Activated CD8-positive, alpha-beta T cell treated with anti-CD3 and anti-CD28 coated beads, Interleukin-2, amount 10 ng/mL, durations not matched to agents 7 days and 5 days (primary cell): Measurements from ENCODE around the gene CDH4. TPM values are rescaled to one million over a fixed set of nuclear protein-coding genes. Genes with fewer than 3 reads are reported as not detected.

Source experiments
- ATAC-seq: fragments of 150-1000 bp; cut with Tn5 transposase; one replicate; pipeline ENCODE4 v1.10.0; 2021; ENCODE audit warnings: moderate library complexity
- CTCF ChIA-PET: fragments of 350-600 bp; sonication (Branson Sonifier 250); formaldehyde crosslinking; loops from one replicate; lab custom pipeline; 2021; ENCODE audit warnings: antibody characterized with exemption; lab: Charles Lee
- POLR2A ChIA-PET: fragments of 350-600 bp; sonication (Branson Sonifier 250); formaldehyde crosslinking; loops from one replicate; lab custom pipeline; 2021; ENCODE audit warnings: antibody characterized with exemption; lab: Charles Lee
- DNase-seq: peaks from one replicate; pipeline ENCODE4 v3.0.0-alpha.2; 2020
- H3K27ac Mint-ChIP-seq: one replicate; pipeline ENCODE4 v1.8.0; 2021; ENCODE audit warnings: mild to moderate bottlenecking, mixed read lengths
- H3K27me3 Mint-ChIP-seq: one replicate; pipeline ENCODE4 v1.8.0; 2021; ENCODE audit warnings: low read depth, mixed read lengths
- H3K36me3 Mint-ChIP-seq: one replicate; pipeline ENCODE4 v1.8.0; 2021; ENCODE audit warnings: low read depth, mixed read lengths
- H3K4me1 Mint-ChIP-seq: one replicate; pipeline ENCODE4 v1.8.0; 2021; ENCODE audit warnings: low read depth, mixed read lengths
- H3K4me3 Mint-ChIP-seq: one replicate; pipeline ENCODE4 v1.8.0; 2021; ENCODE audit warnings: mild to moderate bottlenecking, mixed read lengths
- H3K9me3 Mint-ChIP-seq: one replicate; pipeline ENCODE4 v1.8.0; 2022; ENCODE audit warnings: mixed read lengths; ENCODE audit not compliant: insufficient read depth
- total RNA-seq, 2 experiments: library from RNA; stranded (reverse); gene quantifications; one replicate each; pipeline ENCODE4 v1.2.3, GENCODE V29; 2021

The CDH4 gene
- total RNA-seq, 2 experiments from 2014 or later, result 0.05 to 0.13 TPM

- no peaks in the 10 kb centered on the region for H3K36me3 Mint-ChIP-seq
- no peak overlapping the region for H3K27ac Mint-ChIP-seq
- DNase-seq (no peak), ATAC-seq (no peak)
- no peaks in the 10 kb centered on the region for H3K27me3 Mint-ChIP-seq
- ChIA-PET POLR2A (no interaction called here), CTCF (no interaction called here)
- no peaks in the 10 kb centered on the region for H3K4me1 Mint-ChIP-seq
- H3K9me3 Mint-ChIP-seq, result no peaks in the 10 kb centered on the region
- no peak overlapping the region for H3K4me3 Mint-ChIP-seq
These were observed 45.4 kb downstream of the CDH4 start for GRCh38 chr20:61297491-61297890.

GRCh38 chr20:61297986-61298385 is 45.9 kb downstream of the CDH4 start:
- Mint-ChIP-seq H3K4me3 (no peak overlapping the region), H3K9me3 (no peaks in the 10 kb centered on the region), H3K27ac (no peak overlapping the region), H3K4me1 (no peaks in the 10 kb centered on the region), H3K36me3 (no peaks in the 10 kb centered on the region), H3K27me3 (no peaks in the 10 kb centered on the region)
- ChIA-PET CTCF (no interaction called here), POLR2A (no interaction called here)
- DNase-seq (no peak), ATAC-seq (no peak)

GRCh38 chr20:61298661-61299060 is 46.6 kb downstream of the CDH4 start:
- DNase-seq (no peak), ATAC-seq (no peak)
- Mint-ChIP-seq H3K4me3 (no peak overlapping the region), H3K36me3 (no peaks in the 10 kb centered on the region), H3K27me3 (no peaks in the 10 kb centered on the region), H3K9me3 (no peaks in the 10 kb centered on the region), H3K27ac (no peak overlapping the region), H3K4me1 (no peaks in the 10 kb centered on the region)
- POLR2A ChIA-PET, result no interaction called here
- CTCF ChIA-PET, result no interaction called here

GRCh38 chr20:61299104-61299503 is 47.0 kb downstream of the CDH4 start:
- Mint-ChIP-seq H3K4me1 (no peaks in the 10 kb centered on the region), H3K27ac (no peak overlapping the region), H3K36me3 (no peaks in the 10 kb centered on the region), H3K9me3 (no peaks in the 10 kb centered on the region), H3K27me3 (no peaks in the 10 kb centered on the region), H3K4me3 (no peak overlapping the region)
- POLR2A ChIA-PET, result no interaction called here
- no peak for ATAC-seq
- no peak for DNase-seq
- CTCF ChIA-PET, result no interaction called here

GRCh38 chr20:61299618-61300017 is 47.6 kb downstream of the CDH4 start:
- POLR2A ChIA-PET, result no interaction called here
- Mint-ChIP-seq H3K27ac (no peak overlapping the region), H3K9me3 (no peaks in the 10 kb centered on the region)

GRCh38 chr20:61300293-61300692 is 48.2 kb downstream of the CDH4 start:
- H3K4me1 Mint-ChIP-seq, result no peaks in the 10 kb centered on the region
- no peaks in the 10 kb centered on the region for H3K36me3 Mint-ChIP-seq
- no peak for ATAC-seq
- no peaks in the 10 kb centered on the region for H3K27me3 Mint-ChIP-seq
- ChIA-PET POLR2A (no interaction called here), CTCF (no interaction called here)
- H3K9me3 Mint-ChIP-seq, result no peaks in the 10 kb centered on the region
- H3K27ac Mint-ChIP-seq, result no peak overlapping the region
- no peak overlapping the region for H3K4me3 Mint-ChIP-seq
- DNase-seq, result no peak

More at GRCh38 chr20:61299618-61300017, 47.6 kb downstream of the CDH4 start:
- DNase-seq (no peak), ATAC-seq (no peak)
- H3K27me3 Mint-ChIP-seq, result no peaks in the 10 kb centered on the region
- CTCF ChIA-PET, result no interaction called here
- no peaks in the 10 kb centered on the region for H3K4me1 Mint-ChIP-seq
- H3K36me3 Mint-ChIP-seq, result no peaks in the 10 kb centered on the region
- no peak overlapping the region for H3K4me3 Mint-ChIP-seq

GRCh38 chr20:61300709-61301108 is 48.6 kb downstream of the CDH4 start:
- CTCF ChIA-PET, result no interaction called here
- no peaks in the 10 kb centered on the region for H3K36me3 Mint-ChIP-seq
- H3K9me3 Mint-ChIP-seq, result no peaks in the 10 kb centered on the region
- H3K4me3 Mint-ChIP-seq, result no peak overlapping the region
- no peaks in the 10 kb centered on the region for H3K4me1 Mint-ChIP-seq
- DNase-seq (no peak), ATAC-seq (no peak)
- POLR2A ChIA-PET, result no interaction called here
- H3K27me3 Mint-ChIP-seq, result no peaks in the 10 kb centered on the region
- no peak overlapping the region for H3K27ac Mint-ChIP-seq

GRCh38 chr20:61301711-61302525 is 49.9 kb downstream of the CDH4 start:
- no peak overlapping the region for H3K27ac Mint-ChIP-seq
- H3K4me3 Mint-ChIP-seq, result no peak overlapping the region
- H3K9me3 Mint-ChIP-seq, result no peaks in the 10 kb centered on the region
- H3K36me3 Mint-ChIP-seq, result no peaks in the 10 kb centered on the region
- DNase-seq, result no peak
- no peaks in the 10 kb centered on the region for H3K27me3 Mint-ChIP-seq
- no peaks in the 10 kb centered on the region for H3K4me1 Mint-ChIP-seq
- ChIA-PET CTCF (no interaction called here), POLR2A (interaction anchor here (0.5 kb wide), 1 partner anchor 882 kb away, joined by 4 read pairs; no protein-coding TSS in a partner anchor)
- no peak for ATAC-seq

GRCh38 chr20:61303217-61303616 is 51.2 kb downstream of the CDH4 start:
- ATAC-seq (no peak), DNase-seq (no peak)
- Mint-ChIP-seq H3K4me3 (no peak overlapping the region), H3K9me3 (no peaks in the 10 kb centered on the region), H3K27ac (no peak overlapping the region), H3K36me3 (no peaks in the 10 kb centered on the region), H3K27me3 (no peaks in the 10 kb centered on the region), H3K4me1 (no peaks in the 10 kb centered on the region)
- ChIA-PET POLR2A (no interaction called here), CTCF (no interaction called here)

- ChIA-PET CTCF (no interaction called here), POLR2A (no interaction called here)
- Mint-ChIP-seq H3K27ac (no peak overlapping the region), H3K27me3 (no peaks in the 10 kb centered on the region), H3K36me3 (no peaks in the 10 kb centered on the region), H3K9me3 (no peaks in the 10 kb centered on the region), H3K4me3 (no peak overlapping the region), H3K4me1 (no peaks in the 10 kb centered on the region)
- ATAC-seq (no peak), DNase-seq (no peak)
These were observed 51.6 kb downstream of the CDH4 start for GRCh38 chr20:61303675-61304074.

GRCh38 chr20:61304750-61305149 is 52.7 kb downstream of the CDH4 start:
- Mint-ChIP-seq H3K36me3 (no peaks in the 10 kb centered on the region), H3K4me1 (no peaks in the 10 kb centered on the region), H3K4me3 (no peak overlapping the region), H3K27me3 (no peaks in the 10 kb centered on the region), H3K27ac (no peak overlapping the region), H3K9me3 (no peaks in the 10 kb centered on the region)
- ATAC-seq (no peak), DNase-seq (no peak)
- ChIA-PET CTCF (no interaction called here), POLR2A (no interaction called here)

GRCh38 chr20:61306937-61307475 is 54.9 kb downstream of the CDH4 start:
- no peaks in the 10 kb centered on the region for H3K27me3 Mint-ChIP-seq
- H3K9me3 Mint-ChIP-seq, result no peaks in the 10 kb centered on the region
- H3K27ac Mint-ChIP-seq, result no peak overlapping the region
- ATAC-seq (no peak), DNase-seq (no peak)
- no peaks in the 10 kb centered on the region for H3K36me3 Mint-ChIP-seq
- no peak overlapping the region for H3K4me3 Mint-ChIP-seq
- H3K4me1 Mint-ChIP-seq, result no peaks in the 10 kb centered on the region
- CTCF ChIA-PET, result no interaction called here
- POLR2A ChIA-PET, result no interaction called here
